HepG2 (cell line): ENCODE data around the gene ZNF500. TPM values are rescaled to one million over a fixed set of nuclear protein-coding genes. Genes with fewer than 3 reads are reported as not detected.

ENCODE experiments used
- ATAC-seq: fragments of 200-7000 bp; cut with Tn5 transposase; 3 replicates; pipeline ENCODE4 v1.9.1; 2020; ENCODE audit warnings: mild to moderate bottlenecking, moderate library complexity
- BruUV-seq: library from RNA; stranded (reverse); fragments of 400-500 nt; replicated peaks from 2 replicates; lab custom pipeline; 2021; lab: Mats Ljungman, UMichigan
- CTCF ChIA-PET: fragments of 300-600 bp; formaldehyde crosslinking; extraction: SDS; loops from one replicate; lab custom pipeline; 2021; ENCODE audit warnings: low total read pairs, inconsistent platforms, low intra/inter-chr PET ratio; lab: Yijun Ruan, JAX
- POLR2A ChIA-PET: fragments of 350-600 bp; sonication (Branson Sonifier 250); formaldehyde crosslinking; loops from one replicate; lab custom pipeline; 2020; ENCODE audit warnings: antibody characterized with exemption, inconsistent platforms; lab: Yijun Ruan, JAX
- DNase-seq: peaks from one replicate; pipeline ENCODE4 v3.0.0-alpha.2; 2015; ENCODE audit warnings: low spot score
- FAIRE-seq: peaks from 3 replicates; lab custom pipeline; 2011; peaks lifted over from hg19 to GRCh38; lab: Jason Lieb, UNC
- H2AFZ ChIP-seq: one replicate; pipeline ENCODE4 v1.6.1; 2011; ENCODE audit warnings: low read length, inconsistent platforms
- H3K27ac ChIP-seq: fragments of 300-600 bp; 3 replicates; pipeline ENCODE4 v1.8.0; 2011; ENCODE audit warnings: mixed run types, mild to moderate bottlenecking, mixed read lengths, low read length, inconsistent platforms; ENCODE audit not compliant: insufficient read depth; ENCODE audit errors: extremely low read length
- H3K27me3 ChIP-seq, 2 experiments: fragments of 200-600 bp in 1 of 2; 2 replicates in 1 of 2; 3 replicates in 1 of 2; pipeline versions ENCODE4 v1.6.0 to v1.8.0; 2011; ENCODE audit warnings: low read length in 2 of 2, mild to moderate bottlenecking in 2 of 2, moderate library complexity in 2 of 2, inconsistent platforms in 1 of 2; ENCODE audit not compliant: insufficient read depth in 2 of 2, control insufficient read depth in 1 of 2
- H3K36me3 ChIP-seq, 2 experiments: fragments of 200-600 bp in 1 of 2; replicated peaks in 1 of 2; 2 replicates in 1 of 2; 3 replicates in 1 of 2; pipeline versions ENCODE4 v1.5.1 to v1.8.0; 2011; ENCODE audit warnings: low read length in 2 of 2, inconsistent platforms in 1 of 2; ENCODE audit not compliant: insufficient read depth in 2 of 2, control insufficient read depth in 1 of 2
- H3K4me1 ChIP-seq: 2 replicates; pipeline ENCODE4 v1.5.1; 2012; ENCODE audit warnings: low read length, inconsistent platforms; ENCODE audit not compliant: insufficient read depth
- H3K4me2 ChIP-seq: 2 replicates; pipeline ENCODE4 v1.6.0; 2011; ENCODE audit warnings: low read depth, low read length, inconsistent platforms
- H3K4me3 ChIP-seq, 3 experiments: fragments of 200-600 bp in 1 of 3; sonication (generic), shearing (Covaris generic) in 1 of 3; replicated peaks in 1 of 3; 2 replicates each; pipeline ENCODE4 v1.5.1; 2011 to 2016; ENCODE audit warnings: low read length in 3 of 3, inconsistent platforms in 2 of 3, low read depth in 2 of 3, mild to moderate bottlenecking in 2 of 3, control low read depth in 1 of 3, mixed read lengths in 1 of 3; ENCODE audit not compliant: insufficient read depth in 1 of 3
- H3K79me2 ChIP-seq: one replicate; pipeline ENCODE4 v1.6.1; 2011; ENCODE audit warnings: low read length, inconsistent platforms; ENCODE audit not compliant: insufficient read depth
- H3K9ac ChIP-seq: 2 replicates; pipeline ENCODE4 v1.6.0; 2011; ENCODE audit warnings: mild to moderate bottlenecking, low read depth, low read length, inconsistent platforms; ENCODE audit not compliant: insufficient read depth
- H3K9me3 ChIP-seq: 2 replicates; pipeline ENCODE4 v1.5.1; 2012; ENCODE audit warnings: mild to moderate bottlenecking, low read length
- H4K20me1 ChIP-seq: 2 replicates; pipeline ENCODE4 v1.6.0; 2011; ENCODE audit warnings: inconsistent platforms, mild to moderate bottlenecking, low read length, moderate library complexity; ENCODE audit not compliant: insufficient read depth
- ARID3A ChIP-seq: IDR thresholded peaks from 2 replicates; pipeline ENCODE4 v1.6.1; 2012; ENCODE audit warnings: low read depth, low read length, improper control_type of control experiment
- ATF2 ChIP-seq: sonication (generic); formaldehyde crosslinking; IDR thresholded peaks from 2 replicates; pipeline ENCODE4 v1.4.0; 2020; ENCODE audit warnings: missing genetic modification reagents
- CCDC6 ChIP-seq: sonication (generic); formaldehyde crosslinking; IDR thresholded peaks from 2 replicates; pipeline ENCODE4 v1.8.1; 2022; ENCODE audit warnings: mild to moderate bottlenecking, missing genetic modification reagents, moderate library complexity
- HCFC1 ChIP-seq: fragments of 150-350 bp; IDR thresholded peaks from 2 replicates; pipeline ENCODE4 v1.6.1; 2014; ENCODE audit warnings: low read depth, low read length
- JUN ChIP-seq: sonication (generic); formaldehyde crosslinking; IDR thresholded peaks from 2 replicates; pipeline ENCODE4 v1.4.0; 2020; ENCODE audit warnings: mild to moderate bottlenecking, missing genetic modification reagents
- RELA ChIP-seq: sonication (generic); formaldehyde crosslinking; IDR thresholded peaks from 2 replicates; pipeline ENCODE4 v1.4.0; 2020; ENCODE audit warnings: missing genetic modification reagents
- SATB2 ChIP-seq: sonication (generic); formaldehyde crosslinking; IDR thresholded peaks from 2 replicates; pipeline ENCODE4 v1.5.0; 2020; ENCODE audit warnings: missing genetic modification reagents
- WIZ ChIP-seq: sonication (generic); formaldehyde crosslinking; IDR thresholded peaks from 2 replicates; pipeline ENCODE4 v1.5.1; 2020; ENCODE audit warnings: mild to moderate bottlenecking, missing genetic modification reagents
- ZNF746 ChIP-seq: sonication (generic); formaldehyde crosslinking; IDR thresholded peaks from 2 replicates; pipeline ENCODE4 v1.8.0; 2022; ENCODE audit warnings: mild to moderate bottlenecking, missing genetic modification reagents
- ZNF761 ChIP-seq: sonication (generic); formaldehyde crosslinking; conservative IDR thresholded peaks from 2 replicates; pipeline ENCODE4 v1.4.0; 2020; ENCODE audit warnings: mild to moderate bottlenecking, missing genetic modification reagents
- ZNF775 ChIP-seq: sonication (generic); formaldehyde crosslinking; IDR thresholded peaks from 2 replicates; pipeline ENCODE4 v1.4.0; 2020; ENCODE audit warnings: missing genetic modification reagents, mild to moderate bottlenecking, moderate library complexity, borderline replicate concordance
- WGBS: methylation state at CpG from one replicate; pipeline ENCODE4 v1.1.6; 2017; ENCODE audit warnings: low lambda C conversion rate; 5-methylcytosine and 5-hydroxymethylcytosine counted together
- in situ Hi-C: cut with HindIII; loops from 2 replicates; pipeline ENCODE4 v1.10.0; 2017; ENCODE audit warnings: low pct_unique_long_range_greater_than_20kb; ENCODE audit not compliant: extremely low pct_ligation_motif_present
- intact Hi-C: fragments of 100-400 bp; cut with micrococcal nuclease; formaldehyde crosslinking; loops from one replicate; pipeline ENCODE4 v1.10.0; 2022; ENCODE audit not compliant: unreplicated experiment
- polyA plus RNA-seq, 8 experiments: library from polyadenylated mRNA; depleted of rRNA in 3 of 8; stranded (reverse) in 7 of 8; unstranded in 1 of 8; fragments of >200 nt; fragmentation: Illumina TruSeq in 4 of 8; extraction: Trizol in 4 of 8; gene quantifications; 2 replicates each; pipeline versions ENCODE4 v1.2.1 to v1.2.3, GENCODE V29; 2011 to 2016; ENCODE audit warnings: low read depth in 4 of 8, missing spikeins in 1 of 8, mixed read lengths in 1 of 8; ENCODE audit not compliant: insufficient read depth in 1 of 8
- total RNA-seq, 5 experiments: library from RNA; depleted of rRNA; stranded (reverse); fragments of >200 nt; fragmentation: Illumina TruSeq; extraction: Trizol; gene quantifications; 2 replicates each; pipeline ENCODE4 v1.2.3, GENCODE V29; 2016; ENCODE audit warnings: low read depth in 1 of 5
- TF ChIP-seq, protein P1 (sequence below): IDR thresholded peaks from 2 replicates; pipeline ENCODE4 v1.6.1; 2016; ENCODE audit warnings: low read depth, missing genetic modification reagents, missing compliant biosample characterization
- TF ChIP-seq, protein P2 (sequence below): sonication (generic); formaldehyde crosslinking; IDR thresholded peaks from 2 replicates; pipeline ENCODE4 v1.8.0; 2022; ENCODE audit warnings: low read depth, missing genetic modification reagents
- TF ChIP-seq, protein P3 (sequence below), 2 experiments: fragments of 450-650 bp in 1 of 2; sonication (generic) in 1 of 2; formaldehyde crosslinking; IDR thresholded peaks; 2 replicates each; pipeline versions ENCODE4 v1.5.0 to v1.8.0; 2020 to 2022; ENCODE audit warnings: mild to moderate bottlenecking in 1 of 2, missing genetic modification reagents in 1 of 2

ZNF500 gene
- total and polyA plus RNA-seq, 2 of the 13 experiments (the other 11 are each of a cell fraction or from before 2014, with no cell fraction given): 6.1 to 12.2 TPM

GRCh38 chr16:4718466-4718865, 48.5 kb downstream of the ZNF500 start:
- Histone ChIP-seq H3K27ac (no peak overlapping the region), H3K9me3 (no peaks in the 10 kb centered on the region), H3K9ac (no peak overlapping the region), H3K4me1 (no peaks in the 10 kb centered on the region), H4K20me1 (no peaks in the 10 kb centered on the region), H3K4me3 (no peak overlapping the region), H3K79me2 (no peaks in the 10 kb centered on the region), H3K27me3 (no peaks in the 10 kb centered on the region), H3K36me3 (peaks cover 8 to 27% of the 10 kb centered on the region in 2 experiments; a peak in 4 of 5 replicates), H3K4me2 (no peak overlapping the region), H2AFZ (no peak overlapping the region)
- WGBS: 80% methylated on average over 1 of the region's 5 CpGs
- no peak for ATAC-seq
- POLR2A ChIA-PET: interaction anchor here (1.5 kb wide), 1 partner anchor 16 kb away, joined by 3 read pairs; the partner anchor contains the start of genes ANKS3 and DNAAF8
- no peak for DNase-seq
- CTCF ChIA-PET: no interaction called here
- no peak for FAIRE-seq
- intact Hi-C loops: loop anchor here (5.0 kb wide), 1 partner anchor 239 kb away; the partner anchor contains the start of gene SEC14L5
- in situ Hi-C loops: no loop called here
- no TSS peak for BruUV-seq
- TF ChIP-seq, protein P1, sequence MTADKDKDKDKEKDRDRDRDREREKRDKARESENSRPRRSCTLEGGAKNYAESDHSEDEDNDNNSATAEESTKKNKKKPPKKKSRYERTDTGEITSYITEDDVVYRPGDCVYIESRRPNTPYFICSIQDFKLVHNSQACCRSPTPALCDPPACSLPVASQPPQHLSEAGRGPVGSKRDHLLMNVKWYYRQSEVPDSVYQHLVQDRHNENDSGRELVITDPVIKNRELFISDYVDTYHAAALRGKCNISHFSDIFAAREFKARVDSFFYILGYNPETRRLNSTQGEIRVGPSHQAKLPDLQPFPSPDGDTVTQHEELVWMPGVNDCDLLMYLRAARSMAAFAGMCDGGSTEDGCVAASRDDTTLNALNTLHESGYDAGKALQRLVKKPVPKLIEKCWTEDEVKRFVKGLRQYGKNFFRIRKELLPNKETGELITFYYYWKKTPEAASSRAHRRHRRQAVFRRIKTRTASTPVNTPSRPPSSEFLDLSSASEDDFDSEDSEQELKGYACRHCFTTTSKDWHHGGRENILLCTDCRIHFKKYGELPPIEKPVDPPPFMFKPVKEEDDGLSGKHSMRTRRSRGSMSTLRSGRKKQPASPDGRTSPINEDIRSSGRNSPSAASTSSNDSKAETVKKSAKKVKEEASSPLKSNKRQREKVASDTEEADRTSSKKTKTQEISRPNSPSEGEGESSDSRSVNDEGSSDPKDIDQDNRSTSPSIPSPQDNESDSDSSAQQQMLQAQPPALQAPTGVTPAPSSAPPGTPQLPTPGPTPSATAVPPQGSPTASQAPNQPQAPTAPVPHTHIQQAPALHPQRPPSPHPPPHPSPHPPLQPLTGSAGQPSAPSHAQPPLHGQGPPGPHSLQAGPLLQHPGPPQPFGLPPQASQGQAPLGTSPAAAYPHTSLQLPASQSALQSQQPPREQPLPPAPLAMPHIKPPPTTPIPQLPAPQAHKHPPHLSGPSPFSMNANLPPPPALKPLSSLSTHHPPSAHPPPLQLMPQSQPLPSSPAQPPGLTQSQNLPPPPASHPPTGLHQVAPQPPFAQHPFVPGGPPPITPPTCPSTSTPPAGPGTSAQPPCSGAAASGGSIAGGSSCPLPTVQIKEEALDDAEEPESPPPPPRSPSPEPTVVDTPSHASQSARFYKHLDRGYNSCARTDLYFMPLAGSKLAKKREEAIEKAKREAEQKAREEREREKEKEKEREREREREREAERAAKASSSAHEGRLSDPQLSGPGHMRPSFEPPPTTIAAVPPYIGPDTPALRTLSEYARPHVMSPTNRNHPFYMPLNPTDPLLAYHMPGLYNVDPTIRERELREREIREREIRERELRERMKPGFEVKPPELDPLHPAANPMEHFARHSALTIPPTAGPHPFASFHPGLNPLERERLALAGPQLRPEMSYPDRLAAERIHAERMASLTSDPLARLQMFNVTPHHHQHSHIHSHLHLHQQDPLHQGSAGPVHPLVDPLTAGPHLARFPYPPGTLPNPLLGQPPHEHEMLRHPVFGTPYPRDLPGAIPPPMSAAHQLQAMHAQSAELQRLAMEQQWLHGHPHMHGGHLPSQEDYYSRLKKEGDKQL (CRISPR knock-in tag): no peak
- TF ChIP-seq ZNF746 (no peak), ZNF761 (CRISPR knock-in tag) (no peak), CCDC6 (CRISPR knock-in tag) (no peak), ATF2 (no peak), ARID3A (no peak), SATB2 (CRISPR knock-in tag) (no peak), WIZ (no peak), ZNF775 (CRISPR knock-in tag) (no peak), JUN (no peak), RELA (CRISPR knock-in tag) (no peak), HCFC1 (no peak)
- TF ChIP-seq, protein P2, sequence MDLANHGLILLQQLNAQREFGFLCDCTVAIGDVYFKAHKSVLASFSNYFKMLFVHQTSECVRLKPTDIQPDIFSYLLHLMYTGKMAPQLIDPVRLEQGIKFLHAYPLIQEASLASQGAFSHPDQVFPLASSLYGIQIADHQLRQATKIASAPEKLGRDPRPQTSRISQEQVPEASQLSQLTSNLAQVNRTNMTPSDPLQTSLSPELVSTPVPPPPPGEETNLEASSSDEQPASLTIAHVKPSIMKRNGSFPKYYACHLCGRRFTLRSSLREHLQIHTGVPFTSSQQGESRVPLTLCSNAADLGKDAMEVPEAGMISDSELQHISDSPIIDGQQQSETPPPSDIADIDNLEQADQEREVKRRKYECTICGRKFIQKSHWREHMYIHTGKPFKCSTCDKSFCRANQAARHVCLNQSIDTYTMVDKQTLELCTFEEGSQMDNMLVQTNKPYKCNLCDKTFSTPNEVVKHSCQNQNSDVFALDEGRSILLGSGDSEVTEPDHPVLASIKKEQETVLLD: no peak
- TF ChIP-seq, protein P3, sequence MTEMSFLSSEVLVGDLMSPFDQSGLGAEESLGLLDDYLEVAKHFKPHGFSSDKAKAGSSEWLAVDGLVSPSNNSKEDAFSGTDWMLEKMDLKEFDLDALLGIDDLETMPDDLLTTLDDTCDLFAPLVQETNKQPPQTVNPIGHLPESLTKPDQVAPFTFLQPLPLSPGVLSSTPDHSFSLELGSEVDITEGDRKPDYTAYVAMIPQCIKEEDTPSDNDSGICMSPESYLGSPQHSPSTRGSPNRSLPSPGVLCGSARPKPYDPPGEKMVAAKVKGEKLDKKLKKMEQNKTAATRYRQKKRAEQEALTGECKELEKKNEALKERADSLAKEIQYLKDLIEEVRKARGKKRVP (CRISPR knock-in tag; IDR thresholded peaks at IDR 0.05): no peak
